Activated T-helper 1 cell treated with anti-CD3 and anti-CD28 coated beads, Interleukin-2, amount 50 U/mL, for 16 hours (primary cell): ENCODE data around the gene MAP2K4.
"Not testable (repeated sequence)": the region's sequence is repeated elsewhere in the genome, so short reads cannot be mapped to it uniquely, and the experiment has no call there.

ENCODE experiments used
- DNase-seq, 2 donors: peaks; one replicate each; pipeline ENCODE4 v3.0.0-alpha.2; 2020; ENCODE audit warnings: low read depth in 1 of 2, low spot score in 1 of 2

The MAP2K4 gene

GRCh38 chr17:12137859-12138258 lies 117.2 kb downstream of the MAP2K4 start:
- DNase-seq, result no peak

GRCh38 chr17:12140685-12141084 lies 120.0 kb downstream of the MAP2K4 start:
- DNase-seq, result no peak

- not testable (repeated sequence) for DNase-seq
Observed at GRCh38 chr17:12162187-12162586, 141.5 kb downstream of the MAP2K4 start.

GRCh38 chr17:12164085-12164484 lies 143.4 kb downstream of the MAP2K4 start:
- no peak for DNase-seq

- no peak for DNase-seq
Observed at GRCh38 chr17:12178644-12179330, 158.1 kb downstream of the MAP2K4 start.

GRCh38 chr17:12180644-12181261 lies 160.1 kb downstream of the MAP2K4 start:
- DNase-seq, result no peak

GRCh38 chr17:12187658-12188057 lies 167.0 kb downstream of the MAP2K4 start:
- no peak for DNase-seq

- DNase-seq, result no peak
Observed at GRCh38 chr17:12193144-12193735, 172.6 kb downstream of the MAP2K4 start.
